ENCODE results near the gene TOP2A. TPM values are rescaled to one million over a fixed set of nuclear protein-coding genes. Genes with fewer than 3 reads are reported as not detected.

TOP2A gene
- polyA plus RNA-seq, 4 donors, result 157 to 182 (median 167) TPM

Other genes with a start within 250 kb of the TOP2A start
- 10 to 100 TPM in 2 of 4 donors, 1 to 10 TPM in 2; 6.3 to 17.1 (median 11.3) TPM for gene RAPGEFL1, start 240.4 kb downstream of the TOP2A start, polyA plus RNA-seq (ENCODE audit: insufficient read length in 4 of 4)
- gene WIPF2, start 198.6 kb downstream of the TOP2A start, polyA plus RNA-seq (ENCODE audit: insufficient read length in 4 of 4), result 10 to 100 TPM; 26.1 to 32.8 (median 29.1) TPM
- gene CDC6, start 130.0 kb downstream of the TOP2A start, polyA plus RNA-seq (ENCODE audit: insufficient read length in 4 of 4), result 10 to 100 TPM; 19.9 to 24.2 (median 23.3) TPM
- 10 to 100 TPM; 35.1 to 42.9 (median 39.2) TPM for gene RARA, start 108.7 kb downstream of the TOP2A start, polyA plus RNA-seq (ENCODE audit: insufficient read length in 4 of 4)
- gene GJD3, start 53.2 kb downstream of the TOP2A start, polyA plus RNA-seq (ENCODE audit: insufficient read length in 4 of 4), result not detected
- gene IGFBP4, start 25.6 kb upstream of the TOP2A start, polyA plus RNA-seq (ENCODE audit: insufficient read length in 4 of 4), result 100 to 1,000 TPM; 326 to 393 (median 358) TPM
- under 1 TPM; 0.05 to 0.32 (median 0.14) TPM for gene TNS4, start 83.7 kb upstream of the TOP2A start, polyA plus RNA-seq (ENCODE audit: insufficient read length in 4 of 4)
- under 1 TPM; 0.34 to 0.48 (median 0.44) TPM for gene CCR7, start 147.6 kb upstream of the TOP2A start, polyA plus RNA-seq (ENCODE audit: insufficient read length in 4 of 4)
- 100 to 1,000 TPM; 243 to 283 (median 254) TPM for gene SMARCE1, start 229.9 kb upstream of the TOP2A start, polyA plus RNA-seq (ENCODE audit: insufficient read length in 4 of 4)
- under 1 TPM; 0.07 to 0.51 (median 0.25) TPM for gene KRT222, start 247.3 kb upstream of the TOP2A start, polyA plus RNA-seq (ENCODE audit: insufficient read length in 4 of 4)

Data from left renal cortex interstitium (tissue), 4 donors.